Effector memory CD4-positive, alpha-beta T cell (primary cell): ENCODE results near the gene STXBP5L.
"Not testable (repeated sequence)": the region's sequence is repeated elsewhere in the genome, so short reads cannot be mapped to it uniquely, and the experiment has no call there.

Experiments
- DNase-seq, 3 donors: peaks; one replicate each; pipeline ENCODE4 v3.0.0-alpha.2; 2020
- H3K27ac ChIP-seq: 2 replicates; pipeline ENCODE4 v1.7.0; 2013; ENCODE audit warnings: mild to moderate bottlenecking, low read length, moderate library complexity; ENCODE audit not compliant: insufficient read depth, poor library complexity, severe bottlenecking
- H3K27me3 ChIP-seq: replicated peaks from 2 replicates; pipeline ENCODE4 v1.7.0; 2013; ENCODE audit warnings: mild to moderate bottlenecking, low read length; ENCODE audit not compliant: insufficient read depth, control insufficient read depth, poor library complexity, severe bottlenecking
- H3K36me3 ChIP-seq: 2 replicates; pipeline ENCODE4 v1.7.0; 2013; ENCODE audit warnings: mild to moderate bottlenecking, low read length, moderate library complexity; ENCODE audit not compliant: control insufficient read depth, insufficient read depth
- H3K4me1 ChIP-seq: 2 replicates; pipeline ENCODE4 v1.7.0; 2013; ENCODE audit warnings: low read length, mild to moderate bottlenecking; ENCODE audit not compliant: control insufficient read depth, insufficient read depth, poor library complexity, severe bottlenecking
- H3K4me3 ChIP-seq: 2 replicates; pipeline ENCODE4 v1.7.0; 2013; ENCODE audit warnings: low read length, low read depth, mild to moderate bottlenecking; ENCODE audit not compliant: insufficient read depth, poor library complexity, severe bottlenecking
- H3K9me3 ChIP-seq: 2 replicates; pipeline ENCODE4 v1.7.0; 2013; ENCODE audit warnings: mild to moderate bottlenecking, low read length, moderate library complexity; ENCODE audit not compliant: control insufficient read depth

Gene STXBP5L

DNA sequence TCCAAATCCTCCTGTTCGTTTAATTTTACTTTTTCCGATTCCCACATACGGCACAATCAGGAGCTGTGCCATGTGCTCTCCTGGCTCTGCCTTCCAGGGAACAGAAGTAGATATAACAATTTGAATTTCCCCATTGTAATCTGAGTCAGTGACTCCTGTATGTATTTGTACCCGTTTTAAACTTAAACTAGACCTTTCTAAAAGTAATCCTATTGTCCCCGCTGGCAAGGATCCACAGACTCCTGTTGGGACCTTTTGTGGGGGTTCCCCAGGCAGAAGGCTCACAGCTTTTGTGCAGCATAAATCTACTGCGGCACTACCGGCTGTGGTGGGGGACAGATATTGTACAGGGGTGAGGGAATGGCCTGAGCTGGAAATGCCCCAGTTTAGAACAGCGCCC lies 490.0 kb downstream of the STXBP5L start:
- H3K4me3 ChIP-seq, H3K27ac ChIP-seq, H3K27me3 ChIP-seq, H3K36me3 ChIP-seq, H3K4me1 ChIP-seq, DNase-seq, H3K9me3 ChIP-seq: not testable (repeated sequence)

DNA sequence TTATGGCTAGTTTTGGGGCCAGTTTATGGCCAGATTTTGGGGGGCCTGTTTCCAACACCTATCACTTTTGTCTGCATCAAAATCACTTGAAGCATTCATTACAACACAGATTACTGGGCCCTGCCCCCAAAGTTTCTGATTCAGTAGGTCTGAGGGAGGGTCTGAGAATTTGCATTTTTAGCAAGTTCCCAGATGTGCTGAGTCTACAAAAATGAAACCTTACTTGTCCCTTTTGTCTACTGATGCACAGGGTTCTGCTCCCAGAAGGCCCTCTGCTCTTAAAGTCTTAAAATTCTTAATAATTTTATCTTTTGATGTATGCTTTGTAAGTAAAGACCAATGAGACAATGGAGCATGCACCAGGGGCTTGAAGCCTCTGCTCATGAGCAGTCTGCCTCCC lies 491.8 kb downstream of the STXBP5L start:
- DNase-seq = no peak

GRCh38 chr3:121405631-121406030 lies 497.6 kb downstream of the STXBP5L start:
- H3K27ac ChIP-seq = no peak overlapping the region
- no peak for DNase-seq
- H3K36me3 ChIP-seq = no peaks in the 10 kb centered on the region
- H3K9me3 ChIP-seq = no peaks in the 10 kb centered on the region
- H3K4me1 ChIP-seq = no peaks in the 10 kb centered on the region
- no peak overlapping the region for H3K4me3 ChIP-seq
- H3K27me3 ChIP-seq = no peaks in the 10 kb centered on the region

More for the DNA sequence above, 491.8 kb downstream of the STXBP5L start:
- Histone ChIP-seq H3K4me3 (no peak overlapping the region), H3K27me3 (no peaks in the 10 kb centered on the region), H3K36me3 (no peaks in the 10 kb centered on the region), H3K27ac (no peak overlapping the region), H3K9me3 (no peaks in the 10 kb centered on the region), H3K4me1 (no peaks in the 10 kb centered on the region)

GRCh38 chr3:121411523-121411922 lies 503.5 kb downstream of the STXBP5L start:
- Histone ChIP-seq H3K27ac (no peak overlapping the region), H3K4me1 (no peaks in the 10 kb centered on the region), H3K4me3 (no peak overlapping the region), H3K27me3 (no peaks in the 10 kb centered on the region), H3K9me3 (no peaks in the 10 kb centered on the region), H3K36me3 (no peaks in the 10 kb centered on the region)
- no peak for DNase-seq

GRCh38 chr3:121414924-121415323 lies 506.9 kb downstream of the STXBP5L start:
- no peak for DNase-seq
- H3K27me3 ChIP-seq = no peaks in the 10 kb centered on the region
- no peaks in the 10 kb centered on the region for H3K9me3 ChIP-seq
- H3K4me3 ChIP-seq = no peak overlapping the region
- no peak overlapping the region for H3K27ac ChIP-seq
- no peaks in the 10 kb centered on the region for H3K4me1 ChIP-seq
- H3K36me3 ChIP-seq = no peaks in the 10 kb centered on the region

DNA sequence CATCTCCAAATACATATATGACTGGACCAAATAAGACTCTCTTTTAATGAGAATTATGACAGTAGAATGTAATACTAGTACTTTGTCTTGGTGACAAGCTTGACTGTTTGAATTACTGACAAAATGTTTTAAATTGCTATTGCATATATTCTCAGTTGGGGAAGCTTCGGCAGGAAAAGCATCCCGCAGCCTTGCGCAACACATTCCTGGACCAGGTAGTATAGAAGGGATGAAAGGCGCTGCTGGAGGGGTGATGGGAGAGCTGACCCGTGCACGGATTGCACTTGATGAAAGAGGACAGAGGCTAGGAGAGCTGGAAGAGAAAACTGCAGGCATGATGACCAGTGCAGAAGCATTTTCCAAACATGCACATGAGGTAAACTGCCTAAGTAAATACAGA lies 510.2 kb downstream of the STXBP5L start:
- Histone ChIP-seq H3K36me3 (no peaks in the 10 kb centered on the region), H3K9me3 (no peaks in the 10 kb centered on the region), H3K4me1 (no peaks in the 10 kb centered on the region), H3K4me3 (no peak overlapping the region), H3K27me3 (no peaks in the 10 kb centered on the region), H3K27ac (no peak overlapping the region)
- DNase-seq = no peak

- no peak overlapping the region for H3K27ac ChIP-seq
- no peaks in the 10 kb centered on the region for H3K4me1 ChIP-seq
- no peaks in the 10 kb centered on the region for H3K27me3 ChIP-seq
- H3K36me3 ChIP-seq = no peaks in the 10 kb centered on the region
- H3K9me3 ChIP-seq = no peaks in the 10 kb centered on the region
- DNase-seq = no peak
- no peak overlapping the region for H3K4me3 ChIP-seq
Measured at GRCh38 chr3:121424549-121424948, 516.5 kb downstream of the STXBP5L start.

GRCh38 chr3:121430664-121431215 lies 522.7 kb downstream of the STXBP5L start:
- no peak overlapping the region for H3K27ac ChIP-seq
- no peaks in the 10 kb centered on the region for H3K27me3 ChIP-seq
- no peaks in the 10 kb centered on the region for H3K4me1 ChIP-seq
- H3K36me3 ChIP-seq = no peaks in the 10 kb centered on the region
- no peak for DNase-seq
- H3K9me3 ChIP-seq = no peaks in the 10 kb centered on the region
- no peak overlapping the region for H3K4me3 ChIP-seq

GRCh38 chr3:121431726-121432517 lies 523.9 kb downstream of the STXBP5L start:
- no peak overlapping the region for H3K27ac ChIP-seq
- H3K4me3 ChIP-seq = peak overlapping the region; percentile 20

DNA sequence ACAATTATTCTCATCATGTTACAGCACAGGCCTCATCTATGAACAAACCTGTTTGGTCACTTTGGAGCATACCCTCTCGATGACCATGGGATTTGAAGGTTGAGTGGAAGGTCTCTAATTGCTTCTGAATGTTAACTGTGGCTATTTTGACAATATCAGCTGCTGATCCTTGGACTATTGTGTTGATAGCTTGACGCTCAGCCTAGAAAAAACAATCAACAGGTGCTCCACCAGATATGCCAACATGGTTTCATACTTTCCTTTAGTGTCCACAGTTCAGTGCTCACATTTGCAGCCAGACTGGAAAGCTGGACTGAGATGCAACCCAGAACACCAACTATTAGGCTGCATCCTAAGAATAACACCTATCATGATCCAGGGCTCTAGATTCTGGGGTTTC lies 528.1 kb downstream of the STXBP5L start:
- no peaks in the 10 kb centered on the region for H3K4me1 ChIP-seq
- H3K36me3 ChIP-seq = no peaks in the 10 kb centered on the region
- H3K4me3 ChIP-seq = no peak overlapping the region
- no peak for DNase-seq
- no peak overlapping the region for H3K27ac ChIP-seq
- no peaks in the 10 kb centered on the region for H3K9me3 ChIP-seq
- no peaks in the 10 kb centered on the region for H3K27me3 ChIP-seq

More at GRCh38 chr3:121431726-121432517, 523.9 kb downstream of the STXBP5L start:
- Histone ChIP-seq H3K36me3 (no peaks in the 10 kb centered on the region), H3K9me3 (no peaks in the 10 kb centered on the region), H3K27me3 (no peaks in the 10 kb centered on the region), H3K4me1 (no peaks in the 10 kb centered on the region)
- peak; percentile 5 to 37 (median 12) for DNase-seq
